GM23338 (cell line): ENCODE results near the gene CAVIN2. TPM values are rescaled to one million over a fixed set of nuclear protein-coding genes. Genes with fewer than 3 reads are reported as not detected.

Experiments
- ATAC-seq: fragments of 200-7000 bp; cut with Tn5 transposase; 3 replicates; pipeline ENCODE4 v1.9.1; 2020
- DNase-seq: peaks from one replicate; pipeline ENCODE4 v3.0.0-alpha.2; 2015; ENCODE audit warnings: low spot score
- H2AFZ ChIP-seq: fragments of 200-600 bp; sonication (generic); 2 replicates; pipeline ENCODE4 v1.8.0; 2016; ENCODE audit warnings: antibody characterized with exemption, mild to moderate bottlenecking, moderate library complexity
- H3F3A ChIP-seq: fragments of 200-600 bp; sonication (generic); replicated peaks from 2 replicates; pipeline ENCODE4 v1.8.0; 2017; ENCODE audit warnings: antibody characterized with exemption, mixed run types, low read depth
- H3K27ac ChIP-seq: fragments of 200-600 bp; sonication (generic); 2 replicates; pipeline ENCODE4 v1.6.1; 2016; ENCODE audit warnings: low read depth
- H3K27me3 ChIP-seq: fragments of 200-600 bp; sonication (generic); 2 replicates; pipeline ENCODE4 v1.8.0; 2016; ENCODE audit warnings: mild to moderate bottlenecking, mixed run types, moderate library complexity; ENCODE audit not compliant: insufficient read depth
- H3K36me3 ChIP-seq: fragments of 200-600 bp; sonication (generic); 2 replicates; pipeline ENCODE4 v1.8.0; 2016; ENCODE audit warnings: mild to moderate bottlenecking; ENCODE audit not compliant: insufficient read depth
- H3K4me1 ChIP-seq: fragments of 200-600 bp; sonication (generic); 2 replicates; pipeline ENCODE4 v1.8.0; 2016; ENCODE audit warnings: mild to moderate bottlenecking, moderate library complexity; ENCODE audit not compliant: insufficient read depth
- H3K4me2 ChIP-seq: fragments of 200-600 bp; sonication (generic); 2 replicates; pipeline ENCODE4 v1.7.1; 2017; ENCODE audit warnings: mixed run types
- H3K4me3 ChIP-seq: fragments of 200-600 bp; sonication (generic); 2 replicates; pipeline ENCODE4 v1.6.1; 2016; ENCODE audit warnings: mixed run types
- H3K79me2 ChIP-seq: fragments of 200-600 bp; sonication (generic); replicated peaks from 2 replicates; pipeline ENCODE4 v1.8.0; 2017; ENCODE audit warnings: mild to moderate bottlenecking; ENCODE audit not compliant: insufficient read depth
- H3K9me2 ChIP-seq: fragments of 200-600 bp; sonication (generic); 2 replicates; pipeline ENCODE4 v1.8.0; 2017; ENCODE audit not compliant: insufficient read depth
- H4K20me1 ChIP-seq: fragments of 200-600 bp; sonication (generic); replicated peaks from 2 replicates; pipeline ENCODE4 v1.8.0; 2017; ENCODE audit warnings: mild to moderate bottlenecking; ENCODE audit not compliant: insufficient read depth
- H3K27ac Mint-ChIP-seq: 2 replicates; pipeline ENCODE4 v1.8.0; 2020; ENCODE audit warnings: inconsistent platforms, mild to moderate bottlenecking, moderate library complexity, mixed read lengths
- H3K27me3 Mint-ChIP-seq: 3 replicates; pipeline ENCODE4 v1.8.0; 2022; ENCODE audit warnings: low read depth, mild to moderate bottlenecking, moderate library complexity, mixed read lengths, inconsistent platforms; ENCODE audit not compliant: insufficient read depth, poor library complexity
- H3K36me3 Mint-ChIP-seq: 3 replicates; pipeline ENCODE4 v1.8.0; 2021; ENCODE audit warnings: low read depth, mild to moderate bottlenecking, inconsistent platforms, moderate library complexity, mixed read lengths
- H3K4me1 Mint-ChIP-seq: 3 replicates; pipeline ENCODE4 v1.8.0; 2020; ENCODE audit warnings: mild to moderate bottlenecking, inconsistent platforms, mixed read lengths
- H3K4me3 Mint-ChIP-seq: 3 replicates; pipeline ENCODE4 v1.8.0; 2021; ENCODE audit warnings: moderate library complexity, mild to moderate bottlenecking, inconsistent platforms, mixed read lengths
- H3K9me3 Mint-ChIP-seq: 3 replicates; pipeline ENCODE4 v1.8.0; 2020; ENCODE audit warnings: moderate library complexity, mild to moderate bottlenecking, inconsistent platforms, mixed read lengths
- CREB1 ChIP-seq: fragments of 250-450 bp; sonication (Bioruptor Pico); IDR thresholded peaks from 2 replicates; pipeline ENCODE4 v1.5.0; 2020; ENCODE audit warnings: low read depth, mild to moderate bottlenecking, moderate library complexity
- ETS1 ChIP-seq: IDR thresholded peaks from 2 replicates; pipeline ENCODE4 v1.6.1; 2016; ENCODE audit warnings: antibody characterized with exemption
- EZH2 ChIP-seq: fragments of 200-600 bp; sonication (generic); IDR thresholded peaks from one replicate; pipeline ENCODE4 v1.8.0; 2017; ENCODE audit warnings: antibody characterized with exemption, mild to moderate bottlenecking, low read depth; ENCODE audit not compliant: unreplicated experiment
- EZH2phosphoT487 ChIP-seq: fragments of 200-600 bp; sonication (generic); IDR thresholded peaks from one replicate; pipeline ENCODE4 v1.8.1; 2018; ENCODE audit warnings: antibody characterized with exemption; ENCODE audit not compliant: unreplicated experiment
- JUNB ChIP-seq: IDR thresholded peaks from one replicate; pipeline ENCODE4 v1.6.1; 2016; ENCODE audit warnings: antibody characterized with exemption; ENCODE audit not compliant: unreplicated experiment
- NANOG ChIP-seq: IDR thresholded peaks from 2 replicates; pipeline ENCODE4 v1.6.1; 2016; ENCODE audit warnings: antibody characterized with exemption, borderline replicate concordance
- POLR2AphosphoS5 ChIP-seq: IDR thresholded peaks from 2 replicates; pipeline ENCODE4 v1.6.1; 2016; ENCODE audit warnings: antibody characterized with exemption, low read depth
- STAT1 ChIP-seq: IDR thresholded peaks from one replicate; pipeline ENCODE4 v1.6.1; 2016; ENCODE audit warnings: antibody characterized with exemption; ENCODE audit not compliant: unreplicated experiment
- ZNF114 ChIP-seq: fragments of 250-450 bp; sonication (Bioruptor Pico); IDR thresholded peaks from 2 replicates; pipeline ENCODE4 v1.5.0; 2020; ENCODE audit warnings: mild to moderate bottlenecking, moderate library complexity
- ZNF331 ChIP-seq: fragments of 250-450 bp; sonication (Bioruptor Pico); IDR thresholded peaks from 2 replicates; pipeline ENCODE4 v1.5.0; 2020; ENCODE audit warnings: low read depth, mild to moderate bottlenecking, moderate library complexity
- ZNF462 ChIP-seq: fragments of 250-450 bp; sonication (Bioruptor Pico); IDR thresholded peaks from 2 replicates; pipeline ENCODE4 v1.5.0; 2020; ENCODE audit warnings: mild to moderate bottlenecking, moderate library complexity
- polyA plus RNA-seq: library from polyadenylated mRNA; unstranded; fragments of >200 nt; fragmentation: Nextera tagmentation; extraction: Ambion mirVana; gene quantifications from 2 replicates; pipeline ENCODE4 v1.2.1, GENCODE V29; 2016
- total RNA-seq: library from RNA; depleted of rRNA; stranded (reverse); fragments of >200 nt; shearing (Covaris generic); gene quantifications from 2 replicates; pipeline ENCODE4 v1.2.3, GENCODE V29; 2014
- TF ChIP-seq, protein P1 (sequence below), 2 experiments: fragments of 200-600 bp in 1 of 2; sonication (generic) in 1 of 2; conservative IDR thresholded peaks; 2 replicates each; pipeline versions ENCODE4 v1.5.1 to v1.6.1; 2016 to 2017; ENCODE audit warnings: antibody characterized with exemption in 2 of 2, low read depth in 2 of 2, mild to moderate bottlenecking in 2 of 2, moderate library complexity in 1 of 2
- TF ChIP-seq, protein P2 (sequence below): IDR thresholded peaks from one replicate; pipeline ENCODE4 v1.6.1; 2018; ENCODE audit warnings: antibody characterized with exemption; ENCODE audit not compliant: unreplicated experiment

The CAVIN2 gene
- total and polyA plus RNA-seq, 2 experiments from 2014 or later = 0.07 to 0.15 TPM

- H3K9me3 Mint-ChIP-seq = no peaks in the 10 kb centered on the region
- H3K27me3 Mint-ChIP-seq = no peaks in the 10 kb centered on the region
Observed at GRCh38 chr2:191802180-191802579, 44.7 kb downstream of the CAVIN2 start.

More at GRCh38 chr2:191802180-191802579, 44.7 kb downstream of the CAVIN2 start:
- DNase-seq (no peak), ATAC-seq (no peak)
- Mint-ChIP-seq H3K4me1 (no peaks in the 10 kb centered on the region), H3K36me3 (no peaks in the 10 kb centered on the region), H3K27ac (no peak overlapping the region), H3K4me3 (no peak overlapping the region)
- Histone ChIP-seq H3K4me2 (no peak overlapping the region), H3K27ac (no peak overlapping the region), H3K27me3 (no peaks in the 10 kb centered on the region), H3K4me3 (no peak overlapping the region), H3K9me2 (no peaks in the 10 kb centered on the region), H3F3A (no peaks in the 10 kb centered on the region), H2AFZ (no peak overlapping the region), H3K4me1 (no peaks in the 10 kb centered on the region), H3K36me3 (no peaks in the 10 kb centered on the region), H3K79me2 (no peaks in the 10 kb centered on the region), H4K20me1 (no peaks in the 10 kb centered on the region)
- TF ChIP-seq JUNB (no peak), ZNF114 (no peak), ZNF462 (no peak), POLR2AphosphoS5 (no peak), ETS1 (no peak), ZNF331 (CRISPR knock-in tag) (no peak), STAT1 (no peak), EZH2 (no peak), CREB1 (CRISPR knock-in tag) (no peak), EZH2phosphoT487 (no peak), NANOG (no peak)
- TF ChIP-seq, protein P1, sequence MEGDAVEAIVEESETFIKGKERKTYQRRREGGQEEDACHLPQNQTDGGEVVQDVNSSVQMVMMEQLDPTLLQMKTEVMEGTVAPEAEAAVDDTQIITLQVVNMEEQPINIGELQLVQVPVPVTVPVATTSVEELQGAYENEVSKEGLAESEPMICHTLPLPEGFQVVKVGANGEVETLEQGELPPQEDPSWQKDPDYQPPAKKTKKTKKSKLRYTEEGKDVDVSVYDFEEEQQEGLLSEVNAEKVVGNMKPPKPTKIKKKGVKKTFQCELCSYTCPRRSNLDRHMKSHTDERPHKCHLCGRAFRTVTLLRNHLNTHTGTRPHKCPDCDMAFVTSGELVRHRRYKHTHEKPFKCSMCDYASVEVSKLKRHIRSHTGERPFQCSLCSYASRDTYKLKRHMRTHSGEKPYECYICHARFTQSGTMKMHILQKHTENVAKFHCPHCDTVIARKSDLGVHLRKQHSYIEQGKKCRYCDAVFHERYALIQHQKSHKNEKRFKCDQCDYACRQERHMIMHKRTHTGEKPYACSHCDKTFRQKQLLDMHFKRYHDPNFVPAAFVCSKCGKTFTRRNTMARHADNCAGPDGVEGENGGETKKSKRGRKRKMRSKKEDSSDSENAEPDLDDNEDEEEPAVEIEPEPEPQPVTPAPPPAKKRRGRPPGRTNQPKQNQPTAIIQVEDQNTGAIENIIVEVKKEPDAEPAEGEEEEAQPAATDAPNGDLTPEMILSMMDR (conservative IDR thresholded peaks at IDR 0.05; ENCODE audit: low read depth in 2 of 2) = no peak
- TF ChIP-seq, protein P2, sequence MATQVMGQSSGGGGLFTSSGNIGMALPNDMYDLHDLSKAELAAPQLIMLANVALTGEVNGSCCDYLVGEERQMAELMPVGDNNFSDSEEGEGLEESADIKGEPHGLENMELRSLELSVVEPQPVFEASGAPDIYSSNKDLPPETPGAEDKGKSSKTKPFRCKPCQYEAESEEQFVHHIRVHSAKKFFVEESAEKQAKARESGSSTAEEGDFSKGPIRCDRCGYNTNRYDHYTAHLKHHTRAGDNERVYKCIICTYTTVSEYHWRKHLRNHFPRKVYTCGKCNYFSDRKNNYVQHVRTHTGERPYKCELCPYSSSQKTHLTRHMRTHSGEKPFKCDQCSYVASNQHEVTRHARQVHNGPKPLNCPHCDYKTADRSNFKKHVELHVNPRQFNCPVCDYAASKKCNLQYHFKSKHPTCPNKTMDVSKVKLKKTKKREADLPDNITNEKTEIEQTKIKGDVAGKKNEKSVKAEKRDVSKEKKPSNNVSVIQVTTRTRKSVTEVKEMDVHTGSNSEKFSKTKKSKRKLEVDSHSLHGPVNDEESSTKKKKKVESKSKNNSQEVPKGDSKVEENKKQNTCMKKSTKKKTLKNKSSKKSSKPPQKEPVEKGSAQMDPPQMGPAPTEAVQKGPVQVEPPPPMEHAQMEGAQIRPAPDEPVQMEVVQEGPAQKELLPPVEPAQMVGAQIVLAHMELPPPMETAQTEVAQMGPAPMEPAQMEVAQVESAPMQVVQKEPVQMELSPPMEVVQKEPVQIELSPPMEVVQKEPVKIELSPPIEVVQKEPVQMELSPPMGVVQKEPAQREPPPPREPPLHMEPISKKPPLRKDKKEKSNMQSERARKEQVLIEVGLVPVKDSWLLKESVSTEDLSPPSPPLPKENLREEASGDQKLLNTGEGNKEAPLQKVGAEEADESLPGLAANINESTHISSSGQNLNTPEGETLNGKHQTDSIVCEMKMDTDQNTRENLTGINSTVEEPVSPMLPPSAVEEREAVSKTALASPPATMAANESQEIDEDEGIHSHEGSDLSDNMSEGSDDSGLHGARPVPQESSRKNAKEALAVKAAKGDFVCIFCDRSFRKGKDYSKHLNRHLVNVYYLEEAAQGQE = no peak
